ENCODE data around the gene RBM23. TPM values are rescaled to one million over a fixed set of nuclear protein-coding genes. Genes with fewer than 3 reads are reported as not detected.
"Not testable (repeated sequence)": the region's sequence is repeated elsewhere in the genome, so short reads cannot be mapped to it uniquely, and the experiment has no call there.

Gene RBM23
- polyA plus RNA-seq, 3 donors, result 121 to 144 (median 123) TPM

GRCh38 chr14:22871224-22872032 is 47.5 kb downstream of the RBM23 start, which contains the start of gene LRP10:
LRP10 (plus strand) TSS chr14:22871740; CDS start chr14:22872304, 564 bp downstream.
- peak; percentile 90 for DNase-seq

DNA sequence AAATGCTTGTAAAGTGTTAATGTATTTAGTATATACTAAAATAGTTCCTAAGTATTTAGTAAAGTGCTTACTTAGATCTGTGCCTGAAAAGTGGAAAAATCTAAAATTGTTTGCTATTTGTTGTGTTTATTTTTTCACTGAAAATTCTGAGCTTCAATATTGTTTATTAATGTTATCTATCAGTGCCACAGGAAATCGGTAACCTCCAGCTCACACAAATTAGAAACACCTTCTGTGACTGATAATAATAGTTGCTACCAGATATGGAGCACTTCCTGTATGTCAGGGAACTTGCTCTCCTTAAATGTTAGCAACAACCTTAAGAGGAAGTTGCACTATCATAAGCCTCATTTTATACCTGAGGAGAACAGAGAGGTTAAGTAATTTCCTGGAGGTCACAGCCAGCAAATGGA is 48.1 kb downstream of the RBM23 start:
- DNase-seq, result no peak

DNA sequence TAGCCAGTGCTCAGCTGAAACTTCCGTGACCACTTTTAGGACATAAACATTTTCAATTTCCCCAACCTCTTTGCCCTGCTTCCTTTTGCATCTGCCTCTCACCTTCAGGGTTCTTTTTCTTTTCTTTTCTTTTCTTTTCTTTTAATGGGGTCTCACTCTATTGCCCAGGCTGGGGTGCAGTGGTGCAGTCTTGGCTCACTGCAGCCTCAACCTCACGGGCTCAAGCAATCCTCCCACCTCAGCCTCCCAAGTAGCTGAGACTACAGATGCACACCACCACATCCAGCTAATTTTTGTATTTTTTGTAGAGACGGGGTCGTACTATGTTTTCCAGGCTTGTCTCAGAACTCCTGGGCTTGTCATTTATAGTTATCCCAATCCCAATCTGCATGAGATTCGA is 52.1 kb downstream of the RBM23 start:
- no peak for DNase-seq

- no peak for DNase-seq
Measured at GRCh38 chr14:22865424-22866405, 53.2 kb downstream of the RBM23 start.

DNA sequence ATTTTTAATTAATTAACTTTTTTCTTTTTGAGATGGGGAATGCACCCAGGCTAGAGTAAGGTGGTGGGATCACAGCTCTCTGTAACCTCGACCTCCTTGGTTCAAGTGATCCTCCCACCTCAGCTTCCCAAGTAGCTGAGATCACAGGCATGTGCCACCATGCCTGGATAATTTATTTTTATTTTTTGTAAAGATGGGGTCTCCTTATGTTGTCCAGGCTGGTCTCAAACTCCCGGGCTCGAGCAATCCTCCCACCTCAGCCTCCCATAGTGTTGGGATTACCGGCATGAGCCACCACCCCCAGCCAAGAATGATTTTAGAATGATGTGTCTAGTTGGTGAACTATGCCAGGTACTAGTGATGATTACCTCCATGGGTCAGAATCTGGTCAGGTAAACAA is 54.0 kb downstream of the RBM23 start:
- no peak for DNase-seq

DNA sequence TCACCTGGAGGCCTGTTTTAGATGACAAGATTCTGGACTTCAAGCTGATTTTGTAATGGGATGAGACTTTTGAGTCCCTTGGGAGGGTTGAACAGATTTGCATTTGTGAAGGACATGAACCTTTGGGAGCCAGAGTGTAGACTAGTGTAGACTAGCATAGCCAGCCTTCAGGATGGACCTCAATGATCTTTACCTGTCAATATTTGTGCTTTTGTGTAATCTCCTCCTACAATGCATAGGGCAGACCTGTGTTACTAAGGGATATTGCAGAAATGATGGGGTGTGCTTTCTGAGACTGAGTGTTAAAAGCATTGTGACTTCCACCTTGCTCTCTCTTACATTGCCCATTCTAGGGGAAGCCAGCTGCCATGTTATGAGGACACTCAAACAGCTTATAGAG is 57.3 kb downstream of the RBM23 start:
- no peak for DNase-seq

DNA sequence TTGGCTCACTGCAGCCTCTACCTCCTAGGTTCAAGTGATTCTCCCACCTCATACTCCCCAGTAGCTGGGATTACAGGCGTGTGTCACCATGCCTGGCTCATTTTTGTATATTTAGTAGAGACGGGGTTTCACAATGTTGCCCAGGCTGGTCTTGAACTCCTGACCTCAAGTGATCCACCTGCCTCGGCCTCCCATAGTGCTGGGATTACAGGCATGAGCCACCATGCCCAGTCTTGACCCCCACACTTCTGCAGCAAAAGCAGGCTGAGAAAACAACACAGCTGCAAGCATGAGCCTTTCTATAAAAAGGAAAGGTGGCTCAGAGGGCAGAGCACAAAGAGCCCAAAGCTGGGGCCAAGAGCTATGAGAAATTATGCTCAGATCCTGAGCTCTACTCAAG is 58.6 kb downstream of the RBM23 start:
- not testable (repeated sequence) for DNase-seq

- no peak for DNase-seq
Measured at GRCh38 chr14:22856428-22856827, 62.5 kb downstream of the RBM23 start.

GRCh38 chr14:22854963-22855724 is 63.8 kb downstream of the RBM23 start:
- no peak for DNase-seq

DNA sequence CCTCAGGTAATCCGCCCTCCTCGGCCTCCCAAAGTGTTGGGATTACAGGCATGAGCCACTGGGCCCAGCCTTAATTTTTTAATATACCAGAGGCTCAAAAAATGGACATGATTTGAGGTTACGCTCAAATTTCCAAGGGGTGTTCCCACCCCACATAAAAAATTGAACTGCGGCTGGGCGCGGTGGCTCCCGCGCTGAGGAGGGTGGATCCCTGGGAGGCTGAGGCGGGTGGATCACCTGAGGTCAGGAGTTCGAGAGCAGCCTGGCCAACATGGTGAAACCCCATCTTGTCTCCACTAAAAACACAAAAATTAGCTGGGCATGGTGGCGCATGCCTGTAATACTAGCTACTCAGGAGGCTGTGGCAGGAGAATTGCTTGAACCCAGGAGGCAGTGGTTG is 64.7 kb downstream of the RBM23 start:
- not testable (repeated sequence) for DNase-seq

DNA sequence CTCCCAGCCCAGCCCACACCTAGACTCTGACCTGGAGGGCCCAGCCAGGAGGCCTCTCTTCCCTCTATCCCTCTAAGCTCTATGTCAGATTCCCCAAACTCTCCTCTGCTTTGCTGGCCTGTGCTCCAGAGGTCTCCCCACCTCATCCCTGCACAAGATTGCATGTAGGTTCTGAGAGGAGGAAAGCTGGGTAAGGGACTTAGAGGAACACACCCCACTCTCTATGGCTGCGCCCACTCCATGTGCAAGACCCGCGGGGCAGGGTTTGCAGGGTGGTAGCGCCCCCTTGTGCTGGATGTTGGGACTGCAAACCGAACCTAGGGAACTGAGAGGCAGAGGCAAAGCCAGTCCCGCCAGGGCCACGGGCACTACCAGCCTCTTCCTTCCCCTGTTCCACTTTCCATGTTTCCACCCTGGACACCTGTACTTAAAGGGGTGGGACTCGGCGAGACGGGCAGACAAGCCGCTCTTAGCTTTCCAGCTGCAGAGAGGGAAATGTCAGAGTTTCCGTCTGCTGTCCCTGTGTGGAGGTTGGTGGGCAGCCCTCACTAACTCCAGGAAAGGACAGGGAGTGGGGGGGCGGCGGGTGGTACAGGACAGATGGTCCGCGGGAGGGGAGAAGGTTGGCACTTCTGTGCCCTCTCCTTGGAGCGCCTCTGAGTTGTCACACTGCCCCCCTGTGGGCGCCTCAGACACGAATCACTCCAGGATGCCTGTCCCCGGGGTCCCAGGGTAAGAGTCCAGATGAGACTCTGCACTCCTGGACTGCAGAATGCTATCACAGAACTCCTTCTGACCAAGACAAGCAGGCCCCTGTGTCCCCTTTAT is 65.8 kb downstream of the RBM23 start:
- DNase-seq, result peak; percentile 88

DNA sequence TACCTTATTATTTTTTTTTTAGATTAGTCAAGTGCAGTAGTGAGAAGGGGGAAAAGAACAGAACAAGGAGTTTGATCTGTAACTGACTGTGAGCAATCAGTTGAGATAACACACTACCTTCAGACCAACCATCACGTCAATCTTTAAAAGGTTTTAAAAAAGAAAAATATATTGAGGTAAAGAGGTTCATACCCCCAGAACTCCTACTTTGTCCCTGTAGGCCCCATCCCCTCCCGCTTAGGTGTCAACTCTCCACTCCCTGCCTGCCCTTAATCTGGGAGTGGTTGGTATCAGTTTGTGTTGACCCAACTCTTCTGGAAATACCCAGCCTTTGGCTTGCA is 66.4 kb downstream of the RBM23 start:
- no peak for DNase-seq

DNA sequence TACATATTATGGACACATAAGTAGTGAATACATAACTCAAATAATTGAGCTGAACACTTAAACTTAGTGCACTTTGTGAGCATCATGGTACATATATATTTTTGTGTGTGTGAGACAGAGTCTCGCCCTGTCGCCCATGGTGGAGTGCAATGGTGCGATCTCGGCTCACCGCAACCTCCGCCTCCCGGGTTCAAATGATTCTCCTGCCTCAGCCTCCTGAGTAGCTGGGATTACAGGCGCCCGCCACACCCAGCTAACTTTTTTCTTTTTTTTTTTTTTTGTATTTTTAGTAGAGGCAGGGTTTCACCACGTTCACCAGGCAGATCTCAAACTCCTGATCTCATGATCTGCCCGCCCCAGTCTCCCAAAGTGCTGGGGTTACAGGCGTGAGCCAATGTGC is 66.8 kb downstream of the RBM23 start:
- not testable (repeated sequence) for DNase-seq

GRCh38 chr14:22850944-22851764 is 67.8 kb downstream of the RBM23 start:
- no peak for DNase-seq

- no peak for DNase-seq
Measured at GRCh38 chr14:22849212-22849819, 69.6 kb downstream of the RBM23 start.

DNA sequence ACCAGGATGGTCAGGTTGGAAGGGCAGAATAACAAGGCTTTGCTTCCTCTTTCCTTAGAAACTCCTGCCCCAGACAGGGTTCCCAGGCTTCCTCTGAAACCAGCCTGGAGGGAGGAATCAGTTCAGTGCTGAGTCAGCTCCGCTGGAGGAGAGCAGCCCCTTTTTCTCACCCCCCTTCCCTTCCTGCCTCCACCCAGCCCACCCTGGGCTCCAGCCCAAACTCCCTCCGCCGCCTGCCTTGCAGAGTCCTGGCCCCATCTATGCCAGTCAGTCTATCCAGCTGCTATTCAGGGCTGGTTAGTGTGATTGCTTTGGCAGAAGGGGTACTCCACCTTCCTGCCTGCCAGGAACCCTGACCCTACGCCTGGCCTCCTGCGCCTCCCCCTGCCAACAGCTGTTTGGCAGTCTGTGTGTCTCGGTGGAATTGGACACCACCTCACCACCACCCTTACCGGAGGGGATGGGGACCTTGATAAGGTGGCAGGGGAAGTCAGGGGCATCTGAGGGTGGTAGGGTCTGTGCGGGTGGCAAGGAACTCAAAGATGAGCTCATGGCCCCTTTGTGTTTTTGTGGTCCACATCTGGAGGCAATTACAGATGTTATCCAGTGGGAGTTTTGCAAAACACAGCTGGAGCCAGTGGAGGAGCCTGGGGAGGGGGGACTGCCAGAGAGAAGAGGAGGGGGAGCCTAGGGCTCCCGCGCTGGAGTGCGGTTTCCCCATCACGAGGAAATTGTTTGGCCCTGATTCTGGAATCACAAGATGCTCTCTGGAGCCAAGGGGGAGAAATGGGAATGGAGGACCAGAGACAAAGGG is 70.4 kb downstream of the RBM23 start:
- DNase-seq, result peak; percentile 82

DNA sequence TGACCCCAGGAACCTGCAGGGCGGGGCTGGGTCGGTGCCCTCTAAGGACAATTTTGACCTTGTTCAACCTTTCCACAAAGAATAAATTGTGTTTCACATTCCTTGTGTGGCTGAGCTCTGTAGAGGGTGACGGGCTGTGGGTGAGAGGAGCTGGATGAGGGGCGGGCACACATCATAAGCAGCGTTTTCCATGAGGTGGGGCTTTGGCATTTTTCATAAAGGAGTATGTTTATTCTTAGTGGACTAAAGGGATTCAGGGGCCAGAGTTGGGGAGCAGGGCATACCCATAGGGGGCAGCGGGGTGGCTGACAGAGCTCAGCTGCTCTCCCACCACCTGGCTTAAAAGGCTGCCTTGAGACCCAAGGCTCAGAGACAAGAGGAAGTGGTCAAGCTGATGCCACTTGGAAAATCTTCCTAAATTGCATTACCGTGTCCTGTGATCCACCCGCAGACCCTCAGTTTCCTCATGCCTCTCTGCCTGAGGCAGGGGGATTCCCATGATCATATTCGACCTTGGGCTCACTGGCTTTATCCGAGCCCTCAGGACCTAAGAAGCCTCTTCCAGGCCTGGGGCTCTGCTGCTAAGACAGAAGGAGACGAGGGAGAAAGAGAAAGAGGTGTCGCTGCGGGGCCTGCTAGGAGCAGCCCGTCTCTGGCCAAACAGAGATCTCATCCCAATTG is 71.1 kb downstream of the RBM23 start:
- DNase-seq, result no peak

- DNase-seq, result no peak
Measured at GRCh38 chr14:22846811-22847307, 72.1 kb downstream of the RBM23 start.
